GM12873 (cell line): ENCODE measurements around the gene CTCF.

ENCODE experiments used
- TF ChIP-seq, protein P1 (sequence below): IDR thresholded peaks from 2 replicates; pipeline ENCODE4 v1.5.1; 2012; ENCODE audit warnings: low read depth, mild to moderate bottlenecking, moderate library complexity, low read length, control low read depth; ENCODE audit not compliant: insufficient read depth; ENCODE audit errors: missing control alignments

CTCF gene

GRCh38 chr16:67675999-67676398 lies 113.7 kb downstream of the CTCF start:
- TF ChIP-seq, protein P1, sequence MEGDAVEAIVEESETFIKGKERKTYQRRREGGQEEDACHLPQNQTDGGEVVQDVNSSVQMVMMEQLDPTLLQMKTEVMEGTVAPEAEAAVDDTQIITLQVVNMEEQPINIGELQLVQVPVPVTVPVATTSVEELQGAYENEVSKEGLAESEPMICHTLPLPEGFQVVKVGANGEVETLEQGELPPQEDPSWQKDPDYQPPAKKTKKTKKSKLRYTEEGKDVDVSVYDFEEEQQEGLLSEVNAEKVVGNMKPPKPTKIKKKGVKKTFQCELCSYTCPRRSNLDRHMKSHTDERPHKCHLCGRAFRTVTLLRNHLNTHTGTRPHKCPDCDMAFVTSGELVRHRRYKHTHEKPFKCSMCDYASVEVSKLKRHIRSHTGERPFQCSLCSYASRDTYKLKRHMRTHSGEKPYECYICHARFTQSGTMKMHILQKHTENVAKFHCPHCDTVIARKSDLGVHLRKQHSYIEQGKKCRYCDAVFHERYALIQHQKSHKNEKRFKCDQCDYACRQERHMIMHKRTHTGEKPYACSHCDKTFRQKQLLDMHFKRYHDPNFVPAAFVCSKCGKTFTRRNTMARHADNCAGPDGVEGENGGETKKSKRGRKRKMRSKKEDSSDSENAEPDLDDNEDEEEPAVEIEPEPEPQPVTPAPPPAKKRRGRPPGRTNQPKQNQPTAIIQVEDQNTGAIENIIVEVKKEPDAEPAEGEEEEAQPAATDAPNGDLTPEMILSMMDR: no peak

- TF ChIP-seq, protein P1: no peak
Observed at GRCh38 chr16:67676516-67676915, 114.2 kb downstream of the CTCF start.

GRCh38 chr16:67676939-67677338 lies 114.6 kb downstream of the CTCF start:
- TF ChIP-seq, protein P1: no peak

DNA sequence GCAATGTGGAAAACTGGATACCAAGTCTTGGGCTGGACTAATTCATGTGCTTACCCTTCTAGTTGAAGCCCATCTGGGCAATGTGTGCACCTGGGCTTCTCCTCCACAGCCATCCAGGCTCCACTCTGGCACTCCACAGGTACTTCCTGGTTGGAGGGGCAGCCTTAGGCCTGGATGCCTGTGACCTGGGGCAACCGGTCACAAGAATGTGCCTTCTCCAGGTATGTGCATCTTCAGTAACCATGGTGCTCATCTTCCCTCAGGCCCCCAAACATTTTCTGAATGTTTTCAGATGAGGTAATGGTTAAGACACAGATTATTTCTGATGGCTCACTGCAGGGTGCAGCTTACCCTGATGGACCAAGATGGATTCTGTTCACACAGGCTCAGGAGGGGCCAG lies 115.4 kb downstream of the CTCF start:
- TF ChIP-seq, protein P1: no peak

GRCh38 chr16:67678354-67679023 lies 116.2 kb downstream of the CTCF start:
- TF ChIP-seq, protein P1: no peak

GRCh38 chr16:67679935-67680897 lies 117.9 kb downstream of the CTCF start:
- TF ChIP-seq, protein P1: no peak

- TF ChIP-seq, protein P1: no peak
Observed at GRCh38 chr16:67683767-67684166, 121.4 kb downstream of the CTCF start.
